ENCODE measurements around the gene ZFPM1. TPM values are rescaled to one million over a fixed set of nuclear protein-coding genes. Genes with fewer than 3 reads are reported as not detected.
A peak's percentile ranks its signal among the peaks of the same experiment; 100 is the strongest.

Gene ZFPM1
- total and polyA plus RNA-seq, 4 donors = 0.57 to 9.0 (median 2.8) TPM

DNA sequence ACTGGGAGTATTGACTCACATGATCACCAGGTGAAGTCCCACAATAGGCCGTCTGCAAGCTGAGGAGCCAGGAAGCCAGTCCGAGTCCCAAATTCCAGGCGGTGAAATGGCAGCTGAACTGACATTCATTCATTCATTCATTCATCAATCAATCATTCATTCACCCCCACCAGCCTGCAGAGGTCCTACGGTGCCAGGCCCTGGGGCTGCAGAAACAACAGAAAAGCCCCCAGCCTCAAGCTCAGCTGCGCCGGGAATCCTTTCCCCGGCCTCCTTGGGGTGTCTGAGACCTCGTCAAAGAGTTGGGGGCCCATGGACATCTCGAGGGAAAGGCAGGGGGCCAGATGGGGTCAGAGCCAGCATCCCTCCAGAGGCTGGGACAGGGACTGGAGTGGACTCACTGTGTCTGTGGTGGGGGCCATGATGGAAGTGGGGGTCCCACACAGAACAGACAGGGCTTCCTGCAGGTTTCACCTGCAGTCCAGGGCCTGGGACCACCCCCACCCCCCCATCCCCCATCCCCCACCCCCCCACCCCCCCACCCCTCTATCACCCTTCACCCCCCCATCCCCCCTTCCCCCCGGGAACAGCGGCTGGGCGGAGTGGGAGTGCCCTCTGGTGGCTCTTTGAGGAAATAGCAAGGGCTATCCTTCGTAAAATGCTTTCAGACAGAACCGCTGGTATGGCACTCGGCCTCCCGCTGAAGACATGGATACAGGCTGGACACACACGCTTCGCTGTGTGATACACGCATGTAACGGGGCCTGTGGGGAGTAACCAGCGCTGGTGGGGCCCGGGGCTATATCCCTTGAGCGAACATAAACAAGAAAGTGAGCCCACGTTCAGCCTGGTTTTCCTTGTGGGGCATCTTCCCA lies 108.6 kb downstream of the ZFPM1 start:
- Histone ChIP-seq H3K4me1 (ENCODE audit: control insufficient read depth in 5 of 5, insufficient read depth in 5 of 5, low read length in 5 of 5) (peaks cover 0 to 5% (median 0%) of the 10 kb centered on the region in 5 donors), H3K9ac (ENCODE audit: insufficient read depth in 1 of 2, low read length in 2 of 2) (no peak overlapping the region), H3K27me3 (ENCODE audit: control insufficient read depth in 3 of 3, insufficient read depth in 3 of 3, low read length in 2 of 3) (peaks cover 0 to 3% (median 0%) of the 10 kb centered on the region in 3 donors), H3K27ac (ENCODE audit: low read depth in 1 of 2, low read length in 1 of 2) (no peak overlapping the region), H3K9me3 (ENCODE audit: control insufficient read depth in 4 of 4, insufficient read depth in 3 of 4, low read length in 3 of 4) (no peaks in the 10 kb centered on the region), H3K4me3 (no peak overlapping the region), H3K36me3 (ENCODE audit: control insufficient read depth in 4 of 4, insufficient read depth in 4 of 4, low read length in 4 of 4) (no peaks in the 10 kb centered on the region)
- TF ChIP-seq, protein P1, sequence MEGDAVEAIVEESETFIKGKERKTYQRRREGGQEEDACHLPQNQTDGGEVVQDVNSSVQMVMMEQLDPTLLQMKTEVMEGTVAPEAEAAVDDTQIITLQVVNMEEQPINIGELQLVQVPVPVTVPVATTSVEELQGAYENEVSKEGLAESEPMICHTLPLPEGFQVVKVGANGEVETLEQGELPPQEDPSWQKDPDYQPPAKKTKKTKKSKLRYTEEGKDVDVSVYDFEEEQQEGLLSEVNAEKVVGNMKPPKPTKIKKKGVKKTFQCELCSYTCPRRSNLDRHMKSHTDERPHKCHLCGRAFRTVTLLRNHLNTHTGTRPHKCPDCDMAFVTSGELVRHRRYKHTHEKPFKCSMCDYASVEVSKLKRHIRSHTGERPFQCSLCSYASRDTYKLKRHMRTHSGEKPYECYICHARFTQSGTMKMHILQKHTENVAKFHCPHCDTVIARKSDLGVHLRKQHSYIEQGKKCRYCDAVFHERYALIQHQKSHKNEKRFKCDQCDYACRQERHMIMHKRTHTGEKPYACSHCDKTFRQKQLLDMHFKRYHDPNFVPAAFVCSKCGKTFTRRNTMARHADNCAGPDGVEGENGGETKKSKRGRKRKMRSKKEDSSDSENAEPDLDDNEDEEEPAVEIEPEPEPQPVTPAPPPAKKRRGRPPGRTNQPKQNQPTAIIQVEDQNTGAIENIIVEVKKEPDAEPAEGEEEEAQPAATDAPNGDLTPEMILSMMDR (IDR thresholded peaks at IDR 0.05; ENCODE audit: control extremely low read depth, extremely low read depth) = peak; percentile 77
- 26 to 35% methylated on average over 21 to 23 of the region's 24 CpGs for WGBS, 2 donors
- peak; percentile 43 for ATAC-seq (ENCODE audit: insufficient read depth, low FRiP score)
- DNase-seq = peak; percentile 52 to 56 (median 56)

DNA sequence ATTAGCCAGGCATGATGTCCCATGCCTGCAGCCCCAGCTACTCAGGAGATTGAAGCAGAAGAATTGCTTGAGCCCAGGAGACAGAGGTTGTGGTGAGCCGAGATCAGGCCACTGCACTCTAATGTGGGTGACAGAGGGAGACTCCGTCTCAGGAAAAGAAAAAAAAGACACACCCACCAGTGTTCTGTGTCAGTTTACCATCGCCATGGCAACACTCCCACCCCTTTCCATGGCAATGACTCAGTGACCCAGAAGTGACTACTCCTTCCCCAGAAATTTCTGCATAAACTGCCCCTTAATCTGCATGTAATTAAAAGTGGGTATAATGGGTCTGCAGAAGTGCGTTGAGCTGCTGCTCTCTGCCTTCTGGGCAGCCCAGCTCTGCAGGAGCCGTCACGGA lies 113.1 kb downstream of the ZFPM1 start:
- no peaks in the 10 kb centered on the region for H3K9me3 ChIP-seq (ENCODE audit: control insufficient read depth in 4 of 4, insufficient read depth in 3 of 4, low read length in 3 of 4)
- WGBS, 2 donors = 75 to 91% methylated on average over 6 of the region's 6 CpGs
- no peak for DNase-seq
- H3K27me3 ChIP-seq (ENCODE audit: control insufficient read depth in 3 of 3, insufficient read depth in 3 of 3, low read length in 2 of 3) = no peaks in the 10 kb centered on the region
- H3K4me1 ChIP-seq (ENCODE audit: control insufficient read depth in 5 of 5, insufficient read depth in 5 of 5, low read length in 5 of 5) = peaks cover 1 to 13% (median 5%) of the 10 kb centered on the region in 5 donors
- H3K9ac ChIP-seq (ENCODE audit: insufficient read depth in 1 of 2, low read length in 2 of 2) = no peak overlapping the region
- TF ChIP-seq, protein P1 (IDR thresholded peaks at IDR 0.05; ENCODE audit: control extremely low read depth, extremely low read depth) = no peak
- no peak overlapping the region for H3K4me3 ChIP-seq
- H3K36me3 ChIP-seq (ENCODE audit: control insufficient read depth in 4 of 4, insufficient read depth in 4 of 4, low read length in 4 of 4) = no peaks in the 10 kb centered on the region
- ATAC-seq (ENCODE audit: insufficient read depth, low FRiP score) = no peak
- no peak overlapping the region for H3K27ac ChIP-seq (ENCODE audit: low read depth in 1 of 2, low read length in 1 of 2)

DNA sequence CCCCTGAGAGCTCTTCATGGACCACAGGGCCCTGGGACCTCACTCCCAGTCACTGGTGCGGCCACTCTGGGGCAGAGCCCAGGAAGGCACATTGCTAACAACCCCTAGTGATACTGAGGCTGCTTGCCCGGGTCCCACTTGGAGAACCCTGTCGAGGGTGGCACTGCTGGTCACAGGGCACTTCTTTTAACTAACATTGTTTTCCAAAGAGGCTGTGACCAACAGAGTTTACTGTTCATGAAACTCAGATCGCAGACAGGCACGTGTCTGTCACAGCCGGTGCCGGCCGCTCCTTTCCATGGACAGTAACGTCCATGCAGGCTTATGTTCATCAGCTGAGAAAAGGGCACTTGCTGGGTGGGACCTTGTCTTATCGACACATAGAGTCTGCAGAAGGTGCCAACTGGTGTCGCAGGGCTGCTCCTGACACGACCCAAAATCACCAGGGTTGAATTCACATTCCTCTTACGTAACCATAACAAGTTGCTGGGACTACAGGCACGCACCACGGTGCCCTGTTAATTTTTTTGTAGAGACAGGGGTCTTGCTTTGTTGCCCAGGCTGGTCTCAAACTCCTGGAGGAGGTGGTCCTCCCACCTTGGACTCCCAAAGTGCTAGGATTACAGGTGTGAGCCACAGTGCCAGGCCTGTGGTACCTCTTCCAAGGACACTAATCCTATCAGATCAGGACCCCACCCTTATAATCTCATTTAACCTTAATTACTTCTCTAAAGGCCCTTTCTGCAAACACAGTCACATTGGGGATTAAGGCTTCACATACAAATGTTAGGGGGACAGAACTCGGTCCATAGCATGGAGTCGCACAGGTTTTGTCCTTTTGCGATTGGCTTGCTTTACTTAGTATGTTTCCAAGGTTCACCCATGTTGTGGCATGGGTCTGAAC lies 115.9 kb downstream of the ZFPM1 start:
- WGBS, 2 donors = 87% methylated on average over 18 of the region's 18 CpGs
- no peak overlapping the region for H3K9ac ChIP-seq (ENCODE audit: insufficient read depth in 1 of 2, low read length in 2 of 2)
- ATAC-seq (ENCODE audit: insufficient read depth, low FRiP score) (no peak), DNase-seq (no peak)
- peaks cover 0 to 5% (median 2%) of the 10 kb centered on the region in 4 donors for H3K36me3 ChIP-seq (ENCODE audit: control insufficient read depth in 4 of 4, insufficient read depth in 4 of 4, low read length in 4 of 4)
- peaks cover 6 to 14% (median 10%) of the 10 kb centered on the region in 5 donors for H3K4me1 ChIP-seq (ENCODE audit: control insufficient read depth in 5 of 5, insufficient read depth in 5 of 5, low read length in 5 of 5)
- no peaks in the 10 kb centered on the region for H3K27me3 ChIP-seq (ENCODE audit: control insufficient read depth in 3 of 3, insufficient read depth in 3 of 3, low read length in 2 of 3)
- H3K27ac ChIP-seq (ENCODE audit: low read depth in 1 of 2, low read length in 1 of 2) = peak overlapping the region in 1 of 2 donors; percentile 68
- TF ChIP-seq, protein P1 (IDR thresholded peaks at IDR 0.05; ENCODE audit: control extremely low read depth, extremely low read depth) = no peak
- no peak overlapping the region for H3K4me3 ChIP-seq
- H3K9me3 ChIP-seq (ENCODE audit: control insufficient read depth in 4 of 4, insufficient read depth in 3 of 4, low read length in 3 of 4) = no peaks in the 10 kb centered on the region

Measured in lung (tissue), 12 donors.